K562 (cell line): ENCODE data around the gene PDCD5. TPM values are rescaled to one million over a fixed set of nuclear protein-coding genes. Genes with fewer than 3 reads are reported as not detected.

ENCODE experiments used
- ATF1 ChIP-seq, 2 experiments: fragments of 450-650 bp in 1 of 2; IDR thresholded peaks; 2 replicates each; pipeline ENCODE4 v1.6.1; 2016; ENCODE audit warnings: missing compliant biosample characterization in 1 of 2, missing genetic modification characterization in 1 of 2
- BRD9 ChIP-seq: fragments of 450-650 bp; IDR thresholded peaks from 2 replicates; pipeline ENCODE4 v1.6.1; 2018; ENCODE audit warnings: low read depth; ENCODE audit not compliant: partially characterized antibody
- CAMTA2 ChIP-seq: fragments of 250-450 bp; sonication (Bioruptor Pico); conservative IDR thresholded peaks from 2 replicates; pipeline ENCODE4 v1.5.1; 2022
- CTBP1 ChIP-seq: fragments of 450-650 bp; IDR thresholded peaks from 2 replicates; pipeline ENCODE4 v1.6.1; 2016; ENCODE audit warnings: borderline replicate concordance
- HMG20A ChIP-seq: fragments of 450-650 bp; formaldehyde crosslinking; conservative IDR thresholded peaks from 2 replicates; pipeline ENCODE4 v1.4.0; 2020; ENCODE audit warnings: mild to moderate bottlenecking, mixed read lengths
- JUN ChIP-seq, 2 experiments: sonication (generic) in 1 of 2; formaldehyde crosslinking in 1 of 2; IDR thresholded peaks; 2 replicates each; pipeline versions ENCODE4 v1.6.1 to v1.8.0; 2012 to 2022; ENCODE audit warnings: borderline replicate concordance in 2 of 2, mild to moderate bottlenecking in 2 of 2, improper control_type of control experiment in 1 of 2, low read depth in 1 of 2, low read length in 1 of 2, missing genetic modification reagents in 1 of 2
- TEAD2 ChIP-seq: fragments of 450-650 bp; IDR thresholded peaks from 2 replicates; pipeline ENCODE4 v1.6.1; 2016; ENCODE audit warnings: missing genetic modification characterization, control low read depth, missing compliant biosample characterization
- ZBED1 ChIP-seq: IDR thresholded peaks from 2 replicates; pipeline ENCODE4 v1.6.1; 2014
- ZBTB17 ChIP-seq: fragments of 450-650 bp; formaldehyde crosslinking; IDR thresholded peaks from 2 replicates; pipeline ENCODE4 v1.4.0; 2020; ENCODE audit warnings: mild to moderate bottlenecking
- polyA plus RNA-seq, 8 experiments: library from polyadenylated mRNA; depleted of rRNA in 4 of 8; stranded (reverse) in 5 of 8; unstranded in 3 of 8; fragments of >200 nt; fragmentation: Nextera tagmentation in 2 of 8; fragmentation: Illumina TruSeq in 1 of 8; extraction: Ambion mirVana in 2 of 8; extraction: Trizol in 1 of 8; gene quantifications; 2 replicates each; pipeline versions ENCODE4 v1.2.1 to v1.2.3, GENCODE V29; 2011 to 2014; ENCODE audit warnings: inconsistent platforms in 1 of 8, missing spikeins in 1 of 8
- total RNA-seq, 7 experiments: library from RNA; depleted of rRNA in 6 of 7; stranded (reverse); fragments of >200 nt in 6 of 7; fragmentation: Illumina TruSeq in 2 of 7; extraction: Trizol in 2 of 7; gene quantifications; 2 replicates each; pipeline versions ENCODE4 v1.2.1 to v1.2.3, GENCODE V29; 2011 to 2021; ENCODE audit warnings: low replicate concordance in 1 of 7
- TF ChIP-seq, protein P1 (sequence below): fragments of 450-650 bp; IDR thresholded peaks from 2 replicates; pipeline ENCODE4 v1.6.1; 2016; ENCODE audit warnings: low read depth
- TF ChIP-seq, protein P2 (sequence below), 2 experiments: fragments of 250-450 bp in 1 of 2; fragments of 450-650 bp in 1 of 2; sonication (Bioruptor Pico) in 1 of 2; IDR thresholded peaks; 2 replicates each; pipeline versions ENCODE4 v1.6.1 to v1.8.0; 2016 to 2021; ENCODE audit warnings: mild to moderate bottlenecking in 2 of 2, moderate library complexity in 2 of 2, missing compliant biosample characterization in 1 of 2, missing genetic modification characterization in 1 of 2
- TF ChIP-seq, protein P3 (sequence below): fragments of 200-800 bp; sonication (Bioruptor generic); IDR thresholded peaks from 2 replicates; pipeline ENCODE4 v1.6.1; 2017; ENCODE audit warnings: missing genetic modification characterization, missing compliant biosample characterization
- TF ChIP-seq, protein P4 (sequence below): fragments of 250-450 bp; sonication (Bioruptor Pico); IDR thresholded peaks from 2 replicates; pipeline ENCODE4 v1.5.0; 2021; ENCODE audit warnings: mild to moderate bottlenecking, borderline replicate concordance

Gene PDCD5
- total and polyA plus RNA-seq, 9 of the 15 experiments (the other 6 are each of a cell fraction or from before 2014, with no cell fraction given), result 122 to 322 (median 269) TPM

DNA sequence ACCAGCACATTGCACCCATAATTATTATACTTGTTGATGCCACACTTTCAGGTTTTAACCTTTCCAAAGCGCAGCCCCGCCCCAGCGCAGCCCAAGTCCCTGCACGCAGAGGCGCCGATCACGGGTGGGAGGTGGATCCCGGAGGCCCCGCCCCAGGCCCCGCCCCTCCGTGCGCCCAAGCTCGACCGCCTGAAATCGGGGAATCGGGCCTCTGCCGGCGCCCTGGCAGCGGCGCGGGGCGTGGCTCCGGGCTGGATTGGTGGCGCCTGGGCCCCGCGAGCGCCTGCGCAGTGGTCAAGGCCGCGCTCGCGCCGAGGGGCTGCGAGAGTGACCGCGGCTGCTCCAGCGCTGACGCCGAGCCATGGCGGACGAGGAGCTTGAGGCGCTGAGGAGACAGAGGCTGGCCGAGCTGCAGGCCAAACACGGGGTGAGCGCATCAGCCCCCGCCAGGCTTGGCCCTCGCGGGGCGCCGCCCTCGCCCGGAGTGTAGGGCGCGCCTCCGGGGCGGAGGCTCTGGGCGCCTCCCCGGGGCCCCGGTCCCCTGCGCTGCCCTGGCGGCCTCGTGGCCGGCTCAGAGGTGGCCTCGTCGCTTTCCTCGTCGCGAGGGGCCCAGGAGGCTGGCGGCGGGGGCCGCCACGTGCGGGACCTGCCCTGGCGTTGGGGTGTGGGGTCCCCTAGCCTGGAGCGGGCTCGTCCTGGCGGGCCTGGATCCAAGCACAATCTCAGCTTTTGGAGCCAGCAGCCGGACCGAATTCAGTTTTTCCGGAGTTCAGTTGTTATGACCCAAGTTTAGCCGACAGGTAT is at the start of gene PDCD5 (continued):
- TF ChIP-seq, protein P1, sequence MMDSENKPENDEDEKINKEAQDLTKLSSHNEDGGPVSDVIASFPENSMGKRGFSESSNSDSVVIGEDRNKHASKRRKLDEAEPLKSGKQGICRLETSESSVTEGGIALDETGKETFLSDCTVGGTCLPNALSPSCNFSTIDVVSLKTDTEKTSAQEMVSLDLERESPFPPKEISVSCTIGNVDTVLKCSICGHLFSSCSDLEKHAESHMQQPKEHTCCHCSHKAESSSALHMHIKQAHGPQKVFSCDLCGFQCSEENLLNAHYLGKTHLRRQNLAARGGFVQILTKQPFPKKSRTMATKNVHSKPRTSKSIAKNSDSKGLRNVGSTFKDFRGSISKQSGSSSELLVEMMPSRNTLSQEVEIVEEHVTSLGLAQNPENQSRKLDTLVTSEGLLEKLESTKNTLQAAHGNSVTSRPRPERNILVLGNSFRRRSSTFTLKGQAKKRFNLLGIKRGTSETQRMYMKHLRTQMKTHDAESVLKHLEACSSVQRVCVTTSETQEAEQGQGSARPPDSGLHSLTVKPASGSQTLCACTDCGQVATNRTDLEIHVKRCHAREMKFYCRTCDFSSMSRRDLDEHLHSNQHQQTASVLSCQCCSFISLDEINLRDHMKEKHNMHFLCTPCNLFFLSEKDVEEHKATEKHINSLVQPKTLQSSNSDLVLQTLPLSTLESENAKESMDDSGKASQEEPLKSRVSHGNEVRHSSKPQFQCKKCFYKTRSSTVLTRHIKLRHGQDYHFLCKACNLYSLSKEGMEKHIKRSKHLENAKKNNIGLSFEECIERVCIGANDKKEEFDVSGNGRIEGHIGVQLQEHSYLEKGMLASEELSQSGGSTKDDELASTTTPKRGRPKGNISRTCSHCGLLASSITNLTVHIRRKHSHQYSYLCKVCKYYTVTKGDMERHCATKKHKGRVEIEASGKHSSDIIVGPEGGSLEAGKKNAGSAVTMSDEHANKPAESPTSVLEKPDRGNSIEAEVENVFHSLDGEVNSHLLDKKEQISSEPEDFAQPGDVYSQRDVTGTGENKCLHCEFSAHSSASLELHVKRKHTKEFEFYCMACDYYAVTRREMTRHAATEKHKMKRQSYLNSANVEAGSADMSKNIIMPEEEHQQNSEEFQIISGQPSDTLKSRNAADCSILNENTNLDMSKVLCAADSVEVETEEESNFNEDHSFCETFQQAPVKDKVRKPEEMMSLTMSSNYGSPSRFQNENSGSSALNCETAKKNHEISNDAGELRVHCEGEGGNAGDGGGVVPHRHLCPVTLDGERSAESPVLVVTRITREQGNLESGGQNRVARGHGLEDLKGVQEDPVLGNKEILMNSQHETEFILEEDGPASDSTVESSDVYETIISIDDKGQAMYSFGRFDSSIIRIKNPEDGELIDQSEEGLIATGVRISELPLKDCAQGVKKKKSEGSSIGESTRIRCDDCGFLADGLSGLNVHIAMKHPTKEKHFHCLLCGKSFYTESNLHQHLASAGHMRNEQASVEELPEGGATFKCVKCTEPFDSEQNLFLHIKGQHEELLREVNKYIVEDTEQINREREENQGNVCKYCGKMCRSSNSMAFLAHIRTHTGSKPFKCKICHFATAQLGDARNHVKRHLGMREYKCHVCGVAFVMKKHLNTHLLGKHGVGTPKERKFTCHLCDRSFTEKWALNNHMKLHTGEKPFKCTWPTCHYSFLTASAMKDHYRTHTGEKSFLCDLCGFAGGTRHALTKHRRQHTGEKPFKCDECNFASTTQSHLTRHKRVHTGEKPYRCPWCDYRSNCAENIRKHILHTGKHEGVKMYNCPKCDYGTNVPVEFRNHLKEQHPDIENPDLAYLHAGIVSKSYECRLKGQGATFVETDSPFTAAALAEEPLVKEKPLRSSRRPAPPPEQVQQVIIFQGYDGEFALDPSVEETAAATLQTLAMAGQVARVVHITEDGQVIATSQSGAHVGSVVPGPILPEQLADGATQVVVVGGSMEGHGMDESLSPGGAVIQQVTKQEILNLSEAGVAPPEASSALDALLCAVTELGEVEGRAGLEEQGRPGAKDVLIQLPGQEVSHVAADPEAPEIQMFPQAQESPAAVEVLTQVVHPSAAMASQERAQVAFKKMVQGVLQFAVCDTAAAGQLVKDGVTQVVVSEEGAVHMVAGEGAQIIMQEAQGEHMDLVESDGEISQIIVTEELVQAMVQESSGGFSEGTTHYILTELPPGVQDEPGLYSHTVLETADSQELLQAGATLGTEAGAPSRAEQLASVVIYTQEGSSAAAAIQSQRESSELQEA, result no peak
- TF ChIP-seq, protein P2, sequence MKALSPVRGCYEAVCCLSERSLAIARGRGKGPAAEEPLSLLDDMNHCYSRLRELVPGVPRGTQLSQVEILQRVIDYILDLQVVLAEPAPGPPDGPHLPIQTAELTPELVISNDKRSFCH (CRISPR knock-in tag; IDR thresholded peaks at IDR 0.05), result no peak
- TF ChIP-seq, protein P2 (tag; IDR thresholded peaks at IDR 0.05), result peak; percentile 39; the same call in 1 of the 2 replicates
- TF ChIP-seq HMG20A (no peak), JUN (IDR thresholded peaks at IDR 0.05; ENCODE audit: borderline replicate concordance, low read depth, low read length) (no peak; the same call in 1 of the 2 replicates), JUN (CRISPR knock-in tag; IDR thresholded peaks at IDR 0.05; ENCODE audit: borderline replicate concordance) (0 out of 2 replicates have a peak, but pooled peaks have one; percentile 21), ZBED1 (no peak), TEAD2 (no peak), CTBP1 (peak; percentile 79), ATF1 (CRISPR knock-in tag; IDR thresholded peaks at IDR 0.05) (no peak), ATF1 (tag; IDR thresholded peaks at IDR 0.05) (peak; percentile 79), ZBTB17 (peak; percentile 100), BRD9 (no peak), CAMTA2 (CRISPR knock-in tag) (no peak)
- TF ChIP-seq, protein P3, sequence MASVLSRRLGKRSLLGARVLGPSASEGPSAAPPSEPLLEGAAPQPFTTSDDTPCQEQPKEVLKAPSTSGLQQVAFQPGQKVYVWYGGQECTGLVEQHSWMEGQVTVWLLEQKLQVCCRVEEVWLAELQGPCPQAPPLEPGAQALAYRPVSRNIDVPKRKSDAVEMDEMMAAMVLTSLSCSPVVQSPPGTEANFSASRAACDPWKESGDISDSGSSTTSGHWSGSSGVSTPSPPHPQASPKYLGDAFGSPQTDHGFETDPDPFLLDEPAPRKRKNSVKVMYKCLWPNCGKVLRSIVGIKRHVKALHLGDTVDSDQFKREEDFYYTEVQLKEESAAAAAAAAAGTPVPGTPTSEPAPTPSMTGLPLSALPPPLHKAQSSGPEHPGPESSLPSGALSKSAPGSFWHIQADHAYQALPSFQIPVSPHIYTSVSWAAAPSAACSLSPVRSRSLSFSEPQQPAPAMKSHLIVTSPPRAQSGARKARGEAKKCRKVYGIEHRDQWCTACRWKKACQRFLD (CRISPR knock-in tag), result no peak; the same call in 1 of the 2 replicates
- TF ChIP-seq, protein P4, sequence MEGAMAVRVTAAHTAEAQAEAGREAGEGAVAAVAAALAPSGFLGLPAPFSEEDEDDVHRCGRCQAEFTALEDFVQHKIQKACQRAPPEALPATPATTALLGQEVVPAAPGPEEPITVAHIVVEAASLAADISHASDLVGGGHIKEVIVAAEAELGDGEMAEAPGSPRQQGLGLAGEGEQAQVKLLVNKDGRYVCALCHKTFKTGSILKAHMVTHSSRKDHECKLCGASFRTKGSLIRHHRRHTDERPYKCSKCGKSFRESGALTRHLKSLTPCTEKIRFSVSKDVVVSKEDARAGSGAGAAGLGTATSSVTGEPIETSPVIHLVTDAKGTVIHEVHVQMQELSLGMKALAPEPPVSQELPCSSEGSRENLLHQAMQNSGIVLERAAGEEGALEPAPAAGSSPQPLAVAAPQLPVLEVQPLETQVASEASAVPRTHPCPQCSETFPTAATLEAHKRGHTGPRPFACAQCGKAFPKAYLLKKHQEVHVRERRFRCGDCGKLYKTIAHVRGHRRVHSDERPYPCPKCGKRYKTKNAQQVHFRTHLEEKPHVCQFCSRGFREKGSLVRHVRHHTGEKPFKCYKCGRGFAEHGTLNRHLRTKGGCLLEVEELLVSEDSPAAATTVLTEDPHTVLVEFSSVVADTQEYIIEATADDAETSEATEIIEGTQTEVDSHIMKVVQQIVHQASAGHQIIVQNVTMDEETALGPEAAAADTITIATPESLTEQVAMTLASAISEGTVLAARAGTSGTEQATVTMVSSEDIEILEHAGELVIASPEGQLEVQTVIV (CRISPR knock-in tag), result no peak
